Measurements from ENCODE around the gene METTL9.
A peak's percentile ranks its signal among the peaks of the same experiment; 100 is the strongest.

DNA sequence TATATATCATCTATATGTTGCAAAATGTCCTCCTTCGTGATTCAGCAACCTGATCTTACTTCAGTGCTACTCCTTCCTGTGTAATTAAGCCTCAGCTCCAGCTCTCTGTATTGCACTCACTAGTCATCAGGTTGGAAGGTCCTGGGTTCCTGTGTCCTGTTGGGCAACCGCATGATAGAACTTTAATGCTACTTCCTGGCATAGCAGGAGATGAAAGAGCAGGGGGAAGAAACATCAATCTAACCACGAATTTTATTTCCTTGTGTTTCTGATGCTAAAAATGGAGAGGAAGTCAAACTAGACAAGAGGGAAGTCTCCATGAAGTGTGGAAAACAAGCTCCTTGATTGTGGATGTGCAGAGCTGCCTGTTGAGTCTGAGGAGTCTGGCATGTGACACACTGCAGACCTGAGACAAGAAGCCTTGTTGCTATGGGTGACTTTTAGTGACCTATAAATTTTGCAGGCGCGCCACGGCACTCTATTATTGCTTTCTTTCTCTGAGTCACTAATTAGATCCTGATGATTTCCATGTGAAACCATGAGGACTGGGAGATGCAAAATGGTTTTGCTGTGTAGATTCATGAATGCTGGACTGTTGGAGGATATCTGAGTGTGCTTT lies 27.4 kb downstream of the METTL9 start:
- TF ChIP-seq POLR2A (IDR thresholded peaks at IDR 0.05; ENCODE audit: low read depth, low read length): no peak
- TF ChIP-seq MAFK (IDR thresholded peaks at IDR 0.05; ENCODE audit: low read depth, low read length): no peak
- TF ChIP-seq, protein P1, sequence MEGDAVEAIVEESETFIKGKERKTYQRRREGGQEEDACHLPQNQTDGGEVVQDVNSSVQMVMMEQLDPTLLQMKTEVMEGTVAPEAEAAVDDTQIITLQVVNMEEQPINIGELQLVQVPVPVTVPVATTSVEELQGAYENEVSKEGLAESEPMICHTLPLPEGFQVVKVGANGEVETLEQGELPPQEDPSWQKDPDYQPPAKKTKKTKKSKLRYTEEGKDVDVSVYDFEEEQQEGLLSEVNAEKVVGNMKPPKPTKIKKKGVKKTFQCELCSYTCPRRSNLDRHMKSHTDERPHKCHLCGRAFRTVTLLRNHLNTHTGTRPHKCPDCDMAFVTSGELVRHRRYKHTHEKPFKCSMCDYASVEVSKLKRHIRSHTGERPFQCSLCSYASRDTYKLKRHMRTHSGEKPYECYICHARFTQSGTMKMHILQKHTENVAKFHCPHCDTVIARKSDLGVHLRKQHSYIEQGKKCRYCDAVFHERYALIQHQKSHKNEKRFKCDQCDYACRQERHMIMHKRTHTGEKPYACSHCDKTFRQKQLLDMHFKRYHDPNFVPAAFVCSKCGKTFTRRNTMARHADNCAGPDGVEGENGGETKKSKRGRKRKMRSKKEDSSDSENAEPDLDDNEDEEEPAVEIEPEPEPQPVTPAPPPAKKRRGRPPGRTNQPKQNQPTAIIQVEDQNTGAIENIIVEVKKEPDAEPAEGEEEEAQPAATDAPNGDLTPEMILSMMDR (conservative IDR thresholded peaks at IDR 0.05; ENCODE audit: low read depth, low read length): no peak
- no peak for TF ChIP-seq RAD21 (IDR thresholded peaks at IDR 0.05; ENCODE audit: low read length)
- TF ChIP-seq RFX5 (IDR thresholded peaks at IDR 0.05; ENCODE audit: low read depth, low read length): no peak
- TF ChIP-seq MXI1 (IDR thresholded peaks at IDR 0.05; ENCODE audit: borderline replicate concordance, low read depth, low read length): no peak
- TF ChIP-seq RCOR1 (IDR thresholded peaks at IDR 0.05; ENCODE audit: insufficient replicate concordance, low read length): no peak
- peak; percentile 93 for TF ChIP-seq CEBPB (IDR thresholded peaks at IDR 0.05; ENCODE audit: low read depth, low read length)
- TF ChIP-seq SMC3 (IDR thresholded peaks at IDR 0.05; ENCODE audit: low read depth, low read length): no peak
- no peak for TF ChIP-seq BHLHE40 (IDR thresholded peaks at IDR 0.05; ENCODE audit: low read depth, low read length)
- no peak for TF ChIP-seq CHD1 (IDR thresholded peaks at IDR 0.05; ENCODE audit: low read depth, low read length)
- TF ChIP-seq NFE2L2 (IDR thresholded peaks at IDR 0.05; ENCODE audit: low read depth, low read length): peak; percentile 27; the same call in 1 of the 2 replicates
- TF ChIP-seq, protein P2, sequence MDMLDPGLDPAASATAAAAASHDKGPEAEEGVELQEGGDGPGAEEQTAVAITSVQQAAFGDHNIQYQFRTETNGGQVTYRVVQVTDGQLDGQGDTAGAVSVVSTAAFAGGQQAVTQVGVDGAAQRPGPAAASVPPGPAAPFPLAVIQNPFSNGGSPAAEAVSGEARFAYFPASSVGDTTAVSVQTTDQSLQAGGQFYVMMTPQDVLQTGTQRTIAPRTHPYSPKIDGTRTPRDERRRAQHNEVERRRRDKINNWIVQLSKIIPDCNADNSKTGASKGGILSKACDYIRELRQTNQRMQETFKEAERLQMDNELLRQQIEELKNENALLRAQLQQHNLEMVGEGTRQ (IDR thresholded peaks at IDR 0.05; ENCODE audit: low read depth, low read length): peak; percentile 49; the same call in 1 of the 2 replicates
- TF ChIP-seq MAZ (IDR thresholded peaks at IDR 0.05; ENCODE audit: borderline replicate concordance, low read depth, low read length): no peak
